RPMI7951 (cell line): Measurements from ENCODE around the gene ZNF652. TPM values are rescaled to one million over a fixed set of nuclear protein-coding genes. Genes with fewer than 3 reads are reported as not detected.

ENCODE experiments used
- DNase-seq: peaks from one replicate; pipeline ENCODE4 v3.0.0-alpha.2; 2012; ENCODE audit warnings: low read depth
- total RNA-seq: library from RNA; depleted of rRNA; stranded (reverse); fragments of >200 nt; shearing (Covaris generic); gene quantifications from 2 replicates; pipeline ENCODE4 v1.2.3, GENCODE V29; 2014

ZNF652 gene
- total RNA-seq, 1 experiment from 2014 or later = 10.9 TPM

GRCh38 chr17:49358641-49359247, 3.3 kb downstream of the ZNF652 start:
- DNase-seq = no peak

GRCh38 chr17:49357516-49357915, 4.5 kb downstream of the ZNF652 start:
- DNase-seq = no peak

GRCh38 chr17:49356320-49356719, 5.7 kb downstream of the ZNF652 start:
- DNase-seq = no peak

GRCh38 chr17:49353607-49354006, 8.4 kb downstream of the ZNF652 start:
- no peak for DNase-seq

GRCh38 chr17:49352587-49353154, 9.4 kb downstream of the ZNF652 start:
- no peak for DNase-seq

DNA sequence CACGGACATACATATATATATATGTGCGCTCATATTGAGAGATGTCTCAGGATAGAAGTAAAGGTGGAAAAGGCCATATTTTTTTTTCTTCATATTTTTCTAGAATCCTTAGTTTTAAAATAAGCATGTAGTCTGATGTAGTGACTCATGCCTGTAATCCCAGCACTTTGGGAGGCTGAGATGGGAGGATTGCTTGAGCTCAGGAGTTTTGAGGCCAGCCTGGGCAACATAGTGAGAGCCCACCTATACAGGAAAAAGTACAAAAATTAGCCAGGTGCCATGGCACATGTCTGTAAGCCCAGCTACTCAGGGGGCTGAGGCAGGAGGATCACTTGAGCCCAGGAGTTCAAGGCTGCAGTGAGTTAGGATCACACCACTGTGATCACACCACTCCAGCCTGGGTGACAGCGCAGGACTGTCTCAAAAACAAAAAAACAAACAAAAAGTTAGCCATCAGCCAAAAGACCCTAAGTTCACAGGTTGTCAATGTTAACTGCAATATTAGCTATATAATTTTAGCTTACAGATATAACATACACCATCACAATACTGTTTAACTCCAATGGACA, 10.4 kb downstream of the ZNF652 start:
- no peak for DNase-seq

DNA sequence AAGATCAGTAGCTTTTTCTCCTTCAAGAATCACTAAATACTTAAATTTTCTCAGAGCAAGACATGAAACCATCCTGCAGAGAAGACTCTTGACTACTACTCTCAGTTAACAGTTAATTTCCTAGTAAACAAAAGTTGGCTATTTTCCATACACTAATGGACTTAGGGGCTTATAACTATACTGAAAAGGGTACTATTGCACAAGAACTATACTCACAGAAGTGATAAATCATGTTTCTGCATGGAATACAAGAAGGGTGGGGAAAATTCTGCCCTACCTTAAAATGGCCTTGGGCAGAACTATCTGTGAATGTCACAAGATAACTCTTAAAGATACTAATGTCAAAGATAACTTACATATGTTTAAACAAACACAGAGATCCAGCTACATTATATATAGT, 12.5 kb downstream of the ZNF652 start:
- DNase-seq = no peak

DNA sequence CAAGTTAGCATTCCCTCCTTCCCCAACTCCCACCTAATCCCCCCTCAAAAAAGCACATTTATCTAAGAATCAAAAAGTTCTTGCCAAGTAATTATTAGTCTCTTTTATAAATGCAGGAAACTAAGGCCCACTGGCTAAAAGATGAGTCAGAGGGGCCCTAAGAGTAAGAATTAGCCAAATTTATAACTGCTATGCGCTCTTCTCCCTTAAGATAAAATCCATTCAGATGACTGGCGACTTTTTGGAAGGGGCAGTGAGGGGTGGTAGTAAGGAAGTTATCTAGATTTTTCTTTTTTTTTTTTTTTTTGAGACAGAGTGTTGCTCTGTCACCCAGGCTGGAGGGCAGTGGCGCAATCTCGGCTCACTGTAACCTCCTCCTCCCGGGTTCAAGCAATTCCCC, 17.1 kb downstream of the ZNF652 start:
- no peak for DNase-seq

DNA sequence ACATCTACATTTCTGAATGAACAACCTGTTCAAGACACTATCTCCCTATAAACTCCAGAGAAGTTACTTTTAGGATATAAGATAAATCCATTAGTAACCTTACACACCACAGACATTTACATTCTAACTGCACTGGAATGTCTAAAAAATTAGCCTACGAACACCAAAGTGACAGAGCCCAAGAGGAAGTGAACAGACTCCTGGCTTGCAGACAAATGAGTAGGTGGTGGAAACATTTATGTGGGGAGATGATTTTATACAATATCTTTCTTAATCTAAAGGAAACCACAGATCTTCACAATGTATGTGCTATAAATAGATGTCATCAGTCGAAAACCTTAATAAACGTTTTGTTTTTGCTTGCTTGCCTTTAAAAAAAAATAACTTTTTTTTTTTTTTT, 18.8 kb downstream of the ZNF652 start:
- DNase-seq = peak; percentile 35

GRCh38 chr17:49342575-49342936, 19.5 kb downstream of the ZNF652 start:
- DNase-seq = peak; percentile 5

DNA sequence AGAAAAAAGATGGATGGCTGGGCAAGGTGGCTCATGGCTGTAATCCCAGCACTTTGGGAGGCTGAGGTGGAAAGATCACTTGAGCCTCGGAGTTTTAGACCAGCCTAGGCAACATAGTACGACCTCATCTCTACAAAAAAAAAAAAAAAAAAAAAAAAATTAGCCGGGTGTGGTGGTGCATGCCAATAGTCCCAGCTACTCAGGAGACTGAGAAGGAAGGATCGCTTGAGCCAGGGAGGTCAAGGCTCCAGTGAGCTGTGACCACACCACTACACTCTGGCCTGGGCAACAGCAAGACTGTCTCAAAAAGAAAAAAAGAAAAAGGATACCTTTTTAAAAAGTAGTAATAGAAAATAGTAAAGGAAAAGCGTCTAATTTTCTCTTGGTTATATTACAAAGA, 20.7 kb downstream of the ZNF652 start:
- no peak for DNase-seq

GRCh38 chr17:49339354-49339753, 22.7 kb downstream of the ZNF652 start:
- DNase-seq = no peak

DNA sequence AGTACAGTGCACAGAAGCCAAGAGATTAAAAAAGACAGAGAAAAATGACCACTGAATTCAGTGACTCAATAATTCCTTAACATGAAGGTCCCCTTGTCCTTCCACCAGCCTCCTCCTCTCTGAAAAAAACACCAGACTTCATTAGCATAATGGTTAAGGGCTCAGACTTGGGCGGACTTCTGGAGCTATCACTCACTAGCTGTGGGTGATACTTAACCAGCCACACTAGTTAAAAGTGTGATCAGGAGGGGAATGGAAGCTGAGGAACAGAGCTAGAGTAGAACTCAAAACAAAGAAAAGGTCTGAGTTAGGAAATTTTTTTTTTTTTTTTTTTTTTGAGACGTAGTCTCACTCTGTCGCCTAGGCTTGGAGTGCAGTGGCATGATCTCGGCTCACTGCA, 23.2 kb downstream of the ZNF652 start:
- no peak for DNase-seq

DNA sequence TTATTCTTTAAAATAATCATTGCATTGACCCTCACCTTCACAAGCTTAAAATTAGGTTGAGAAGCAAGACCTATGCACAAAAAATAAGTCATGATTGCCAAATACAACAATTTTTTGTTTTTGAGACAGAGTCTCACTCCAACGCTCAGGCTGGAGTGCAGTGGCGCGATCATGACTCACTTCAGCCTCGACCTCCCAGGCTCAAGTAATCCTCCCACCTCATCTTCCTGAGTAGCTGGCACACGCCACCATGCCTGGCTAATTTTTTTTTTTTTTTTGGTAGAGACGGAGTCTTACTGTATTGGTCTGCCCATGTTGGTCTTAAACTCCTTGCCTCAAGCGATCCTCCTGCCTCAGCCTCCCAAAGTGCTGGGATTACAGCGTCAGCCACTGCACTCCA, 24.2 kb downstream of the ZNF652 start:
- no peak for DNase-seq

GRCh38 chr17:49334744-49335512, 27.1 kb downstream of the ZNF652 start:
- no peak for DNase-seq

GRCh38 chr17:49333804-49334203, 28.2 kb downstream of the ZNF652 start:
- DNase-seq = no peak

- no peak for DNase-seq
These were observed 33.9 kb downstream of the ZNF652 start for GRCh38 chr17:49327835-49328784.

DNA sequence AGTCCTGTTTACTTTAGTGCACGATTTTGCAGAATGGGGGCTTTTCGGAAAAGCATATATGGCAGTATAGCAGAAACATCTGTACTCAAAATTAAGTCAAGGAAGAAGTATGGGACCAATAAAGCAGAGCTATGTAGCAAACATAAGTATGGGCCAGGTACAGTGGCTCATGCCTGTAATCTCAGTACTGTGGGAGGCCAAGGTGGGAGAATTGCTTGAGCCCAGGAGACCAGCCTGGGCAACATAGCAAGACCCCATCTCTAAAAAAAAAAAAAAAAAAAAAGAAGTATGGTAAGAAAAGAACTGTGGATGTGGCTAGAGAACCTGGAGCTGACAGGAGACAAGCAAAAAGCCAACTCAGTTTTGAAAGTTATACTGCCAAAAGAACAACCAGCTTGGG, 36.1 kb downstream of the ZNF652 start:
- DNase-seq = no peak

DNA sequence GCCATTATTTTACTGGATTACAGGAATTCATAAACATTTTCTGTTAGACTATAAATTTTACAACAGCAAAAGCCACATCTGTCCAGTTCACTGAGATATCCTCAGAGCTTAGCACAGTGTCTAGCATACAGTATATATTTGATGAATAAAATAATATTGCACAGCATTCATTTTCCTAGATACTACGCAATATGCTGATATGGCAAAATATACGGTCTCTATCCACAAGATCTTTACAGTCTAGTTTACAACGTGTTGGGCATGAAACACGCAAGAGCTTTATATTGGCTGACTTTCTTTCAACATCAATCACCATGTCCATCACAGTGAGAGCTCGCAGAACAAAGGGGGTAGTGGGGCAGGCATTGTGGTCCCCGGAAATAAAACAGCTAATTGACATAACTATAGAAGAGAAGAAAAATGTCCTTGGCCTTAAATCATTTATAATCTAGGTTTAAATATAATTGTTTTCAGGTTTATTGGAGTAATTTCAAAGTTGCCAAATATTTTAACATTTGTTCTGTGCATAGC, 43.5 kb downstream of the ZNF652 start:
- no peak for DNase-seq

DNA sequence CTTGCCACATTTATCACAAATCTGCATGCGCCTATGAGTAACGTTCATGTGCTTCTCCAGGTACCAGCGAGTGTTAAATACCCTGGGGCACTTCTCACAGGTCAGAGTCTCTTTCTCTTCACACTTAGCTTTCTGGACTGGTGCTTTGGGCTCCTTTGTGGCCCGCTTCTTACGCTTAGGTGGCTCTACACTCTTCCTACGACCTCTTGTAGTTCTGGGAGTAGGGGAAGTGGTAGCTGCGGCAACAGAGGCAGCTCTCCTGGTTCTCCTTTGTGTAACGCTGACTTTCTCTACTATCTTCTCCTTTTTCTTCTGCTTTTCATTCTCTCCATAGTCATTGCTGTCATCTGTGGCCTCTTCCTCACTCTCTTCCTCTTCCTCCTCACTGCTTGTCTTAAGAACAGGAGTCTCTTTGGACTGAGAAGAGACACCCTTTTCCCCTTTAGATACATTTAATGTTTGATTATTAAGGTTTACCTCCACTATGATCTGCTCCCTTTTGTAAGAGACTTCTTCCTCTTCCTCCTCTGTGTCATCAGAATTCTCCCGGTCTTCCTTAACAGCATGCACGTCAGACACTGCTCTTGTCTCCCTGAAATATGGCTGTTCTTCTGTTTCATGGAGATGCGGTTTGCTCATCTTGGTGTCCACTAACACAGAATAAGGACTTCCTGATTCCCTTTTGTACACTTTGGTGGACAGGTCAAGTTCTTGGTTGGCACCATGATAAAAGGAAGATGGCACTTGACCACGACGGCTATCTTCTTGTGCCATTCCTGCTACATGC, 45.0 kb downstream of the ZNF652 start:
- DNase-seq = no peak

- DNase-seq = peak; percentile 43
These were observed 45.8 kb downstream of the ZNF652 start for GRCh38 chr17:49316258-49316570.
